ENCODE results near the gene LRP5.

DNA sequence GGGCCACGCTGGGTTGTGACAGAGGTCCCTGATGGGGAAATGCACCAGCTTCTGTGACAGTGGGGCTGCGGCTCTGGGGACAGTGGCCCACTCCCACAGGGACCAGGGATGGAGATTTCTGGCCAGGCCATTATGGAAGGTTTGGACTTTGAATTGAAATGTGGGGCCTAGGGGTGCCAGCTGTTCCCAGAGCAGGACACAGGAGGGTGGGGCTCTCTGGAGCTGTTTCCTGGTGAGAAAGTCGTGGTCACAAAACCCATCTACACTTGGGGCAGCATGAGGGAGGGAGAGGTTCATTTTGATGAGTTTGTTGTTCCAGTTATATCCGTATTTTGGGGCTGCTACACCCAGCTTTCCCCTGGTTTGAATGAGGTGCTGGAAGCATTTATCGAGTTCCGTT lies 52.2 kb downstream of the LRP5 start:
- TF ChIP-seq, protein P1, sequence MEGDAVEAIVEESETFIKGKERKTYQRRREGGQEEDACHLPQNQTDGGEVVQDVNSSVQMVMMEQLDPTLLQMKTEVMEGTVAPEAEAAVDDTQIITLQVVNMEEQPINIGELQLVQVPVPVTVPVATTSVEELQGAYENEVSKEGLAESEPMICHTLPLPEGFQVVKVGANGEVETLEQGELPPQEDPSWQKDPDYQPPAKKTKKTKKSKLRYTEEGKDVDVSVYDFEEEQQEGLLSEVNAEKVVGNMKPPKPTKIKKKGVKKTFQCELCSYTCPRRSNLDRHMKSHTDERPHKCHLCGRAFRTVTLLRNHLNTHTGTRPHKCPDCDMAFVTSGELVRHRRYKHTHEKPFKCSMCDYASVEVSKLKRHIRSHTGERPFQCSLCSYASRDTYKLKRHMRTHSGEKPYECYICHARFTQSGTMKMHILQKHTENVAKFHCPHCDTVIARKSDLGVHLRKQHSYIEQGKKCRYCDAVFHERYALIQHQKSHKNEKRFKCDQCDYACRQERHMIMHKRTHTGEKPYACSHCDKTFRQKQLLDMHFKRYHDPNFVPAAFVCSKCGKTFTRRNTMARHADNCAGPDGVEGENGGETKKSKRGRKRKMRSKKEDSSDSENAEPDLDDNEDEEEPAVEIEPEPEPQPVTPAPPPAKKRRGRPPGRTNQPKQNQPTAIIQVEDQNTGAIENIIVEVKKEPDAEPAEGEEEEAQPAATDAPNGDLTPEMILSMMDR (IDR thresholded peaks at IDR 0.05): no peak
- TF ChIP-seq EP300 (IDR thresholded peaks at IDR 0.05) (no peak), POLR2A (IDR thresholded peaks at IDR 0.05) (no peak), POLR2AphosphoS5 (IDR thresholded peaks at IDR 0.05) (no peak)
